ENCODE measurements around the gene POLR1F. TPM values are rescaled to one million over a fixed set of nuclear protein-coding genes. Genes with fewer than 3 reads are reported as not detected.

POLR1F gene
- polyA plus RNA-seq, 1 of the 3 experiments (the other 2 are of a cell fraction): 5.1 TPM

DNA sequence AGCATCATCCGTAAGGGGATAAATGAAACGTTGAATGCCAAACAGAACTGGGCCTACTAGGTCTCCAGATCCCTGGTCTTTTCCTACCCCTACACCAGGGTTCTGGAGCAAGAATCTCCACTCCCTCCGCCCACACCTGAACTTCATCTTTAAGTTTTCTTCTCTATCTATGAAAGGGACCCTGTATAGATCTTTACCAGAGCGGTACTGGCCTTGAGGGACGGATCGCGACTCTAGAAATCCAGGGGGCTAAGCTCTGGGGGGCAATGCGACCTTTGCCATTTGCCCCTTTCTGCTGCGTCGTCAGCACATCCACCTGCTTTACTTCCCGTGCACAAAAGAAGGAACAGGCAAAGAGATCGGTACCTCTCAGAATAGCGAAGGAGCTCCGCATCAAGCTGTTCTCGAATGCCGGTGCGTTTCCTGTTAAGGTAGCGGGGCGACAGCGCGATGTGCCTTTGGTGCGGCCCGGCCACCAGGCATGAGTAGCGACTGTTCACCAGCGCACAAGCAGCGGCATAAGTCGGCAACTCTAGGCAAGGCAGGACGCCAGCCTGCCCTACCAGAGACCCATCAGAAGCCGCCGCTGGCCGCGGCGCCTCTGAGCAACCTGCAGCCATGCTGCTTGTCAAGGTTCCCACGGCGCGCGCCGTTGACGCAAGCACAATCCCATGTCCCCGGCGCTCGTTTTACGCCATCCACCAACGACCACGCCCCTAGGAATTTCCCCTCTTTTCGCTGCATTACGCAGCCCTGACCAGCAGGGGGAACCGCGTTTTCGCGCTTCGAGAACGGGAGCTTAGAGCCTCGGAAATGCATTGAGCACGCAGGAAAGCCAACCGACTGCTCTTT, at the start of gene POLR1F (continued):
- no peak for TF ChIP-seq EZH2phosphoT487 (IDR thresholded peaks at IDR 0.05; ENCODE audit: borderline replicate concordance, low read depth)
- TF ChIP-seq TCF12 (IDR thresholded peaks at IDR 0.05): no peak; the same call in 1 of the 2 replicates
- TF ChIP-seq, protein P1, sequence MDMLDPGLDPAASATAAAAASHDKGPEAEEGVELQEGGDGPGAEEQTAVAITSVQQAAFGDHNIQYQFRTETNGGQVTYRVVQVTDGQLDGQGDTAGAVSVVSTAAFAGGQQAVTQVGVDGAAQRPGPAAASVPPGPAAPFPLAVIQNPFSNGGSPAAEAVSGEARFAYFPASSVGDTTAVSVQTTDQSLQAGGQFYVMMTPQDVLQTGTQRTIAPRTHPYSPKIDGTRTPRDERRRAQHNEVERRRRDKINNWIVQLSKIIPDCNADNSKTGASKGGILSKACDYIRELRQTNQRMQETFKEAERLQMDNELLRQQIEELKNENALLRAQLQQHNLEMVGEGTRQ (IDR thresholded peaks at IDR 0.05; ENCODE audit: borderline replicate concordance, low read depth, low read length): no peak
- TF ChIP-seq EP300 (IDR thresholded peaks at IDR 0.05; ENCODE audit: borderline replicate concordance in 1 of 2, low read depth in 1 of 2, low read length in 1 of 2): no peak
- TF ChIP-seq, protein P2, sequence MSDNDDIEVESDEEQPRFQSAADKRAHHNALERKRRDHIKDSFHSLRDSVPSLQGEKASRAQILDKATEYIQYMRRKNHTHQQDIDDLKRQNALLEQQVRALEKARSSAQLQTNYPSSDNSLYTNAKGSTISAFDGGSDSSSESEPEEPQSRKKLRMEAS (IDR thresholded peaks at IDR 0.05; ENCODE audit: low read depth): peak; percentile 96
- TF ChIP-seq NRF1 (IDR thresholded peaks at IDR 0.05; ENCODE audit: low read depth, low read length): no peak
- peak; percentile 68; the same call in 1 of the 2 replicates for TF ChIP-seq RCOR1 (IDR thresholded peaks at IDR 0.05; ENCODE audit: low read length)
- TF ChIP-seq, protein P3, sequence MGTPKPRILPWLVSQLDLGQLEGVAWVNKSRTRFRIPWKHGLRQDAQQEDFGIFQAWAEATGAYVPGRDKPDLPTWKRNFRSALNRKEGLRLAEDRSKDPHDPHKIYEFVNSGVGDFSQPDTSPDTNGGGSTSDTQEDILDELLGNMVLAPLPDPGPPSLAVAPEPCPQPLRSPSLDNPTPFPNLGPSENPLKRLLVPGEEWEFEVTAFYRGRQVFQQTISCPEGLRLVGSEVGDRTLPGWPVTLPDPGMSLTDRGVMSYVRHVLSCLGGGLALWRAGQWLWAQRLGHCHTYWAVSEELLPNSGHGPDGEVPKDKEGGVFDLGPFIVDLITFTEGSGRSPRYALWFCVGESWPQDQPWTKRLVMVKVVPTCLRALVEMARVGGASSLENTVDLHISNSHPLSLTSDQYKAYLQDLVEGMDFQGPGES (IDR thresholded peaks at IDR 0.05; ENCODE audit: low read depth, low read length): no peak
- no peak for TF ChIP-seq GATA2 (CRISPR knock-in tag; IDR thresholded peaks at IDR 0.05)
- TF ChIP-seq, protein P4, sequence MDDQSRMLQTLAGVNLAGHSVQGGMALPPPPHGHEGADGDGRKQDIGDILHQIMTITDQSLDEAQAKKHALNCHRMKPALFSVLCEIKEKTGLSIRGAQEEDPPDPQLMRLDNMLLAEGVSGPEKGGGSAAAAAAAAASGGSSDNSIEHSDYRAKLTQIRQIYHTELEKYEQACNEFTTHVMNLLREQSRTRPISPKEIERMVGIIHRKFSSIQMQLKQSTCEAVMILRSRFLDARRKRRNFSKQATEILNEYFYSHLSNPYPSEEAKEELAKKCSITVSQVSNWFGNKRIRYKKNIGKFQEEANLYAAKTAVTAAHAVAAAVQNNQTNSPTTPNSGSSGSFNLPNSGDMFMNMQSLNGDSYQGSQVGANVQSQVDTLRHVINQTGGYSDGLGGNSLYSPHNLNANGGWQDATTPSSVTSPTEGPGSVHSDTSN (IDR thresholded peaks at IDR 0.05): peak; percentile 49; the same call in 1 of the 2 replicates

DNA sequence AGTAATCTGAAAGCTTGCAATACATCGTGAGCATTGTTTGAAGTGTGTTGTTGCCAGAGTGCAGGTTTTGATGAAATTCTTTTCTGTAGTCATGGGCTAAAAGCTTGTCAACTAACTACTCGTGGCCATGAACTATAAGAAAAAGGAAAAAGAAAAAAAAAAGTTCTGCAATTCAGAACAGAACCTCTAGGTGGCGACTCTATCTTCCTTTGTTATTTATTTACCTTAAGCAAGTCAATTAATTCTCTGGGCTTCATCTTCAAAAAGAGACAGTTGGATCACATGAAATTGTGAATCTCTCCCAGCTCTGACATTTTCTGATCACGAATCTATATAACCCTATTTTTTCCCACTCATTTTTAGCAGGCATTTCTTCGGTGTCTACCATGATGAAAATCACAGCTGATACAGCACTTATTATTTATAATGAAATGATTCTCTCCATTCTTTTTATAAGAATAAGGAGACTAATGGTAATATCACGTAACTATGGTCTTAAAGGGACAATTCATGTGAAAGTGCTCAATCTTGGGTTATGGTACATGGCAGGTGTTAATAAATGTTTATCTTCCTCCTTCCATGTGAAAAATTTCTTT, 45.8 kb upstream of the POLR1F start:
- TF ChIP-seq CHD2 (IDR thresholded peaks at IDR 0.05; ENCODE audit: low read length, partially characterized antibody) (no peak), EZH2phosphoT487 (IDR thresholded peaks at IDR 0.05; ENCODE audit: borderline replicate concordance, low read depth) (no peak), SMC3 (IDR thresholded peaks at IDR 0.05; ENCODE audit: low read depth, low read length) (peak; percentile 42), GABPA (IDR thresholded peaks at IDR 0.05; ENCODE audit: low read depth) (no peak), TAF1 (IDR thresholded peaks at IDR 0.05; ENCODE audit: borderline replicate concordance, low read depth, low read length) (no peak), RAD21 (IDR thresholded peaks at IDR 0.05; ENCODE audit: low read length) (peak; percentile 71), RCOR1 (IDR thresholded peaks at IDR 0.05; ENCODE audit: low read length) (no peak)
- TF ChIP-seq, protein P5, sequence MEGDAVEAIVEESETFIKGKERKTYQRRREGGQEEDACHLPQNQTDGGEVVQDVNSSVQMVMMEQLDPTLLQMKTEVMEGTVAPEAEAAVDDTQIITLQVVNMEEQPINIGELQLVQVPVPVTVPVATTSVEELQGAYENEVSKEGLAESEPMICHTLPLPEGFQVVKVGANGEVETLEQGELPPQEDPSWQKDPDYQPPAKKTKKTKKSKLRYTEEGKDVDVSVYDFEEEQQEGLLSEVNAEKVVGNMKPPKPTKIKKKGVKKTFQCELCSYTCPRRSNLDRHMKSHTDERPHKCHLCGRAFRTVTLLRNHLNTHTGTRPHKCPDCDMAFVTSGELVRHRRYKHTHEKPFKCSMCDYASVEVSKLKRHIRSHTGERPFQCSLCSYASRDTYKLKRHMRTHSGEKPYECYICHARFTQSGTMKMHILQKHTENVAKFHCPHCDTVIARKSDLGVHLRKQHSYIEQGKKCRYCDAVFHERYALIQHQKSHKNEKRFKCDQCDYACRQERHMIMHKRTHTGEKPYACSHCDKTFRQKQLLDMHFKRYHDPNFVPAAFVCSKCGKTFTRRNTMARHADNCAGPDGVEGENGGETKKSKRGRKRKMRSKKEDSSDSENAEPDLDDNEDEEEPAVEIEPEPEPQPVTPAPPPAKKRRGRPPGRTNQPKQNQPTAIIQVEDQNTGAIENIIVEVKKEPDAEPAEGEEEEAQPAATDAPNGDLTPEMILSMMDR (IDR thresholded peaks at IDR 0.05): peak; percentile 95
- TF ChIP-seq, protein P6, sequence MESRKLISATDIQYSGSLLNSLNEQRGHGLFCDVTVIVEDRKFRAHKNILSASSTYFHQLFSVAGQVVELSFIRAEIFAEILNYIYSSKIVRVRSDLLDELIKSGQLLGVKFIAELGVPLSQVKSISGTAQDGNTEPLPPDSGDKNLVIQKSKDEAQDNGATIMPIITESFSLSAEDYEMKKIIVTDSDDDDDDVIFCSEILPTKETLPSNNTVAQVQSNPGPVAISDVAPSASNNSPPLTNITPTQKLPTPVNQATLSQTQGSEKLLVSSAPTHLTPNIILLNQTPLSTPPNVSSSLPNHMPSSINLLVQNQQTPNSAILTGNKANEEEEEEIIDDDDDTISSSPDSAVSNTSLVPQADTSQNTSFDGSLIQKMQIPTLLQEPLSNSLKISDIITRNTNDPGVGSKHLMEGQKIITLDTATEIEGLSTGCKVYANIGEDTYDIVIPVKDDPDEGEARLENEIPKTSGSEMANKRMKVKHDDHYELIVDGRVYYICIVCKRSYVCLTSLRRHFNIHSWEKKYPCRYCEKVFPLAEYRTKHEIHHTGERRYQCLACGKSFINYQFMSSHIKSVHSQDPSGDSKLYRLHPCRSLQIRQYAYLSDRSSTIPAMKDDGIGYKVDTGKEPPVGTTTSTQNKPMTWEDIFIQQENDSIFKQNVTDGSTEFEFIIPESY (IDR thresholded peaks at IDR 0.05; ENCODE audit: borderline replicate concordance, low read depth): no peak
- CTCF ChIA-PET: interaction anchor here (0.6 to 2.7 kb wide), 46 partner anchors 9 to 912 kb away, joined by 3 to 53 read pairs (median 4); partner anchors contain the start of genes POLR1F and TMEM196
- Histone ChIP-seq H3K9ac (no peak overlapping the region), H4K20me1 (ENCODE audit: insufficient read depth) (no peaks in the 10 kb centered on the region), H3K36me3 (replicated peaks in 1 of 2; ENCODE audit: control insufficient read depth in 1 of 2, insufficient read depth in 2 of 2, low read length in 1 of 2) (no peaks in the 10 kb centered on the region), H3F3A (replicated peaks; ENCODE audit: insufficient read depth) (no peaks in the 10 kb centered on the region), H2AFZ (ENCODE audit: low read depth) (peak overlapping the region; percentile 47; the same call in 1 of the 2 replicates), H3K4me2 (no peak overlapping the region), H3K9me2 (no peaks in the 10 kb centered on the region), H3K27me3 (ENCODE audit: insufficient read depth) (peaks cover 5% of the 10 kb centered on the region; the same call in 1 of the 2 replicates), H3K79me2 (ENCODE audit: insufficient read depth) (no peaks in the 10 kb centered on the region), H3K4me1 (ENCODE audit: control insufficient read depth in 1 of 2, insufficient read depth in 2 of 2, low read depth in 1 of 2, low read length in 1 of 2) (no peaks in the 10 kb centered on the region), H3K27ac (ENCODE audit: low read depth in 2 of 2, low read length in 1 of 2) (no peak overlapping the region), H3K9me3 (no peaks in the 10 kb centered on the region), H3K4me3 (ENCODE audit: low read depth in 2 of 2, low read length in 1 of 2) (no peak overlapping the region; a peak in 1 of 4 replicates)
- POLR2A ChIA-PET: no interaction called here
- peak; percentile 12 for DNase-seq
- 12% methylated on average over 6 of the region's 6 CpGs for WGBS (ENCODE audit: low lambda C conversion rate)

Data from SK-N-SH (cell line).